NB4 (cell line): ENCODE measurements around the gene C3orf85.

Experiments
- DNase-seq: peaks from one replicate; pipeline ENCODE4 v3.0.0; 2010; ENCODE audit warnings: low read depth
- H3K4me3 ChIP-seq: one replicate; pipeline ENCODE4 v1.5.1; 2011; ENCODE audit warnings: mild to moderate bottlenecking, low read depth, low read length, moderate library complexity
- CTCF ChIP-seq: IDR thresholded peaks from one replicate; pipeline ENCODE4 v1.5.1; 2012; ENCODE audit warnings: low read depth, low read length
- MAX ChIP-seq: IDR thresholded peaks from 2 replicates; pipeline ENCODE4 v1.6.1; 2011; ENCODE audit warnings: low read depth, low read length
- MYC ChIP-seq: IDR thresholded peaks from 2 replicates; pipeline ENCODE4 v1.6.1; 2011; ENCODE audit warnings: low read depth, low read length
- POLR2A ChIP-seq: IDR thresholded peaks from 2 replicates; pipeline ENCODE4 v1.6.1; 2011; ENCODE audit warnings: mild to moderate bottlenecking; ENCODE audit not compliant: insufficient read length; ENCODE audit errors: extremely low read depth

C3orf85 gene

GRCh38 chr3:109171479-109171878, 35.0 kb downstream of the C3orf85 start:
- TF ChIP-seq MAX (no peak), CTCF (no peak), MYC (no peak), POLR2A (no peak)

GRCh38 chr3:109175411-109175810, 38.9 kb downstream of the C3orf85 start:
- no peak overlapping the region for H3K4me3 ChIP-seq
- no peak for TF ChIP-seq MAX
- TF ChIP-seq CTCF, result no peak
- no peak for DNase-seq

More at GRCh38 chr3:109171479-109171878, 35.0 kb downstream of the C3orf85 start:
- no peak for DNase-seq
- no peak overlapping the region for H3K4me3 ChIP-seq

GRCh38 chr3:109176726-109177125, 40.2 kb downstream of the C3orf85 start:
- H3K4me3 ChIP-seq, result no peak overlapping the region
- no peak for DNase-seq
- no peak for TF ChIP-seq POLR2A
- TF ChIP-seq CTCF, result no peak
- no peak for TF ChIP-seq MAX
- TF ChIP-seq MYC, result no peak

GRCh38 chr3:109177908-109178307, 41.4 kb downstream of the C3orf85 start:
- TF ChIP-seq MAX (no peak), CTCF (no peak), POLR2A (no peak), MYC (no peak)
- no peak for DNase-seq
- no peak overlapping the region for H3K4me3 ChIP-seq

GRCh38 chr3:109178708-109179107, 42.2 kb downstream of the C3orf85 start:
- no peak for DNase-seq
- H3K4me3 ChIP-seq, result no peak overlapping the region
- TF ChIP-seq MYC (no peak), CTCF (no peak), POLR2A (no peak), MAX (no peak)

- H3K4me3 ChIP-seq, result no peak overlapping the region
- no peak for DNase-seq
- TF ChIP-seq POLR2A (no peak), CTCF (no peak), MAX (no peak), MYC (no peak)
These were observed 48.2 kb downstream of the C3orf85 start for GRCh38 chr3:109184726-109185125.
